ENCODE results near the gene AEBP1. TPM values are rescaled to one million over a fixed set of nuclear protein-coding genes. Genes with fewer than 3 reads are reported as not detected.

AEBP1 gene
- total RNA-seq, 1 donor from 2014 or later, result 21.7 TPM

DNA sequence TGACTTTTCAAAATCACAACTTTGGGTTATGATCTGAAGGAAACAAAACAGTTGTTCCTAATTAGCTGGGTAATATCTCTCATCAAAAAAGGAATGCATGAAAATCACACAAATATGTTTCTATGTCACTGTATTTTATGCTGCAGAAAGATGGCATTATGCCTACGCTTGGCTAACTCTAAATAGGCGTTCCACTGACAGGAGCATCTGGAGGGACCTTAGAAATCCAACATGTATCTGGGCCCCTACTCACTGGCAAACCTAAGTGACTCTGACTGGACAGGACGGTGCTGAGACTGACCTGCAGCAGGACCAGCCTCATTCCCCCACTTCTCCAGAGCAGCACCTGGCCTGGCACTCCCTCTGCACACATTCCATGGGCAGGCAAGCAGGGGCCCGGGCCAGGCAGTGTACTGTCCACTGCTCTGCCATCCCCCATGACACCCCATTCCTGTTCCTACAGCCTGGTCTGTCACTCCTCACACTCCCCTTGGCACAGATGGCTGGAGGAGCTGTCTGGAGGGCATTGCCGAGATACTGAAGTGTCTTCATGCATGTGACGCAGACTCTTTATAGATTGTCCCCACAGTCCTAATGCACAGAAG lies 39.6 kb downstream of the AEBP1 start:
- Mint-ChIP-seq H3K4me3 (no peak overlapping the region), H3K27me3 (no peaks in the 10 kb centered on the region), H3K9me3 (no peaks in the 10 kb centered on the region), H3K4me1 (peaks cover 11% of the 10 kb centered on the region), H3K27ac (no peak overlapping the region), H3K36me3 (ENCODE audit: low read depth) (no peaks in the 10 kb centered on the region)
- no peak for DNase-seq
- ChIA-PET POLR2A (no interaction called here), CTCF (no interaction called here)
- no peak for ATAC-seq (ENCODE audit: low read depth)
- TF ChIP-seq, protein P1, sequence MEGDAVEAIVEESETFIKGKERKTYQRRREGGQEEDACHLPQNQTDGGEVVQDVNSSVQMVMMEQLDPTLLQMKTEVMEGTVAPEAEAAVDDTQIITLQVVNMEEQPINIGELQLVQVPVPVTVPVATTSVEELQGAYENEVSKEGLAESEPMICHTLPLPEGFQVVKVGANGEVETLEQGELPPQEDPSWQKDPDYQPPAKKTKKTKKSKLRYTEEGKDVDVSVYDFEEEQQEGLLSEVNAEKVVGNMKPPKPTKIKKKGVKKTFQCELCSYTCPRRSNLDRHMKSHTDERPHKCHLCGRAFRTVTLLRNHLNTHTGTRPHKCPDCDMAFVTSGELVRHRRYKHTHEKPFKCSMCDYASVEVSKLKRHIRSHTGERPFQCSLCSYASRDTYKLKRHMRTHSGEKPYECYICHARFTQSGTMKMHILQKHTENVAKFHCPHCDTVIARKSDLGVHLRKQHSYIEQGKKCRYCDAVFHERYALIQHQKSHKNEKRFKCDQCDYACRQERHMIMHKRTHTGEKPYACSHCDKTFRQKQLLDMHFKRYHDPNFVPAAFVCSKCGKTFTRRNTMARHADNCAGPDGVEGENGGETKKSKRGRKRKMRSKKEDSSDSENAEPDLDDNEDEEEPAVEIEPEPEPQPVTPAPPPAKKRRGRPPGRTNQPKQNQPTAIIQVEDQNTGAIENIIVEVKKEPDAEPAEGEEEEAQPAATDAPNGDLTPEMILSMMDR (IDR thresholded peaks at IDR 0.05), result no peak
- intact Hi-C loops (cut with micrococcal nuclease), result no loop called here

DNA sequence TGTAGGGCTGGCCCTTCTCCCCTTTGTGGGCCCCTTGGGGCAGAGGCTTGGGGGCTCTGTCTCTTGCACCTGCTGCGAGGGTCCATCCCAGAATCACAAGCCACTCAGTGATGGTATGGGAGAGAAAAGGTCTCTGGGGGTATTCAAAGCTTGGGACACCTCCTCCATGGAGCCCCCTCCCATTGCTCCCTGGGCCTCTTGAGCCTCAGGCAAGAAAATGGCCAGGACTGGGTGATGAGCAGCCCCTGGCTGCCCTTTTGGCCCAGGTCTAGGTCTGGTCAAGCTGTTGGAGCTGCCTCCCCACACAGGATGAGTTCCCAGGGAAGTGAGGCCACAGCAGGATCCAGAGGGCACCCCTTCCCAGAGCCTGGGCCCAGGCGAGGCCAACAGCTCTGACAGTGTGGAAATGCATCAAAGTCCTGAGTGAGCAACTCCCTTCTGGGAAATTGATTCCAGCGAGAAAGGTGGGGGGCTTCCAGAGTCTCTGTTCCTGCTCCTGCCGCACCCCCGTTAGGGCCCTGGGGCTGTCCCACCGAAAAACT lies 40.4 kb downstream of the AEBP1 start:
- no peak overlapping the region for H3K27ac Mint-ChIP-seq
- DNase-seq (no peak), ATAC-seq (ENCODE audit: low read depth) (no peak)
- H3K27me3 Mint-ChIP-seq, result no peaks in the 10 kb centered on the region
- ChIA-PET POLR2A (no interaction called here), CTCF (no interaction called here)
- peaks cover 11% of the 10 kb centered on the region for H3K4me1 Mint-ChIP-seq
- H3K36me3 Mint-ChIP-seq (ENCODE audit: low read depth), result no peaks in the 10 kb centered on the region
- H3K4me3 Mint-ChIP-seq, result no peak overlapping the region
- TF ChIP-seq, protein P1 (IDR thresholded peaks at IDR 0.05), result no peak
- no peaks in the 10 kb centered on the region for H3K9me3 Mint-ChIP-seq
- intact Hi-C loops (cut with micrococcal nuclease), result no loop called here

DNA sequence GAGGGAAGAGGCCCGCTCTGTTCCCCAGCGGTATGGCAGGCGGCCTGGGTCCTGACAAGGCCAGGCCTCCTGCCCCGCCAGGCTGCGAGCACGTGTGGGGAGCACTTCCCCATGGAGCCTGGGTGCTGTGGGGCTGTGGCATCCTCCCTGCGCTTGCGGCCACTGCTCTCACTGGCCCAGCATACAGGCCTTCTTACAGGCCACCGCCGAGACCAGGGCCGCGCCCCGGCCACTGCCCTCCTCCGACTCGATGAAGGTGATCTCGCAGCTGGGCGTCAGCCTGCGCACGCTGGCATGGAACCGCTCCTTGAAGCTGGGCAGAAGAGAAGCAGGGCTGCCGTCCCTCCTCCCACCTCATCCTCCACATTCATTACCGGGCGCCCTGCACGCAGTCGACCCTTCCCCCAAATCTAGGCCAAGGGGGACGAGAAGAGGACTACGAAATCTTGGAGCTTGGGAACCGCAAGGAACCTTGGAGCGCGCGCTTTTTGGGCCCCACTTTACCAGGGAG lies 40.9 kb downstream of the AEBP1 start:
- DNase-seq, result no peak
- POLR2A ChIA-PET, result no interaction called here
- TF ChIP-seq, protein P1 (IDR thresholded peaks at IDR 0.05), result no peak
- no peak overlapping the region for H3K27ac Mint-ChIP-seq
- H3K4me1 Mint-ChIP-seq, result peaks cover 11% of the 10 kb centered on the region
- no peaks in the 10 kb centered on the region for H3K27me3 Mint-ChIP-seq
- ATAC-seq (ENCODE audit: low read depth), result no peak
- intact Hi-C loops (cut with micrococcal nuclease), result no loop called here
- H3K4me3 Mint-ChIP-seq, result peak overlapping the region; percentile 78
- CTCF ChIA-PET, result no interaction called here
- H3K36me3 Mint-ChIP-seq (ENCODE audit: low read depth), result no peaks in the 10 kb centered on the region
- H3K9me3 Mint-ChIP-seq, result no peaks in the 10 kb centered on the region

DNA sequence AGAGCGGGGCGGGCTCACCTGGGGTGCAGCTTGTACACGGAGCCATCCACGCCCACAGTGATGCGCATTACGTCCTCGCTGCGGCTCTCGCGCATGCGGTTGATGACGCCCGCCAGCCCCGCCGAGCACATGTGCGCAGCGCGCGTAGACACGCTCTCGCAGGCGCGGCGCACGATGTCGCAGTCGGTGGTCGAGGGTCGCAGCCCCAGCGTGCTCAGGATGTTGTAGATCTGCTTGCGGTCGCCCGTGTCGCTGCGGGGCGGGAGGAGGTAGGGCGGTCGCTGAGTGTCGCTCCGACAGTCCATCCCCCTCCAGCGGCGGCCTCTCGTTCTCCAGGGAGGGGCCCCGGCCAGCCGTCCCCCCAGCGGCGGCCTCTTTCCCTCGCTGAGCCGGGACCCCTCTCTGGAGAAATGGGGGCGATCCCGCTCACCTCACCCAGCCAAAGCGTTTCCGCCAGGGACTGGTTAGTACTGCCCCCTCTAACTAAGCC lies 41.4 kb downstream of the AEBP1 start:
- ATAC-seq (ENCODE audit: low read depth) (peak; percentile 13), DNase-seq (peak; percentile 37)
- CTCF ChIA-PET, result no interaction called here
- H3K4me3 Mint-ChIP-seq, result peak overlapping the region; percentile 78
- H3K4me1 Mint-ChIP-seq, result peaks cover 14% of the 10 kb centered on the region
- H3K36me3 Mint-ChIP-seq (ENCODE audit: low read depth), result no peaks in the 10 kb centered on the region
- no peaks in the 10 kb centered on the region for H3K27me3 Mint-ChIP-seq
- POLR2A ChIA-PET, result no interaction called here
- H3K9me3 Mint-ChIP-seq, result no peaks in the 10 kb centered on the region
- no peak overlapping the region for H3K27ac Mint-ChIP-seq
- TF ChIP-seq, protein P1 (IDR thresholded peaks at IDR 0.05), result no peak
- intact Hi-C loops (cut with micrococcal nuclease), result no loop called here

All from activated B cell treated with CpG ODN at 0.5 μM for 24 hours (primary cell).